Measurements from ENCODE around the gene IL17RE. TPM values are rescaled to one million over a fixed set of nuclear protein-coding genes. Genes with fewer than 3 reads are reported as not detected.

Gene IL17RE
- total RNA-seq, 4 donors from 2014 or later: 71.1 to 117 (median 81.1) TPM

- DNase-seq (ENCODE audit: low spot score in 2 of 2): no peak
- intact Hi-C loops (cut with DNase I; ENCODE audit: low total_unique reads): loop anchor here (10.0 kb wide), 1 partner anchor 63 kb away; no protein-coding TSS in a partner anchor
- TF ChIP-seq POLR2A (IDR thresholded peaks at IDR 0.05) (no peak), CTCF (IDR thresholded peaks at IDR 0.05) (no peak)
- no peak overlapping the region for H3K4me3 ChIP-seq (ENCODE audit: low read depth, poor library complexity, severe bottlenecking)
- WGBS, 2 donors: 48 to 49% methylated on average over 8 to 9 of the region's 10 CpGs
Measured at GRCh38 chr3:9917820-9918219, 15.2 kb downstream of the IL17RE start.

DNA sequence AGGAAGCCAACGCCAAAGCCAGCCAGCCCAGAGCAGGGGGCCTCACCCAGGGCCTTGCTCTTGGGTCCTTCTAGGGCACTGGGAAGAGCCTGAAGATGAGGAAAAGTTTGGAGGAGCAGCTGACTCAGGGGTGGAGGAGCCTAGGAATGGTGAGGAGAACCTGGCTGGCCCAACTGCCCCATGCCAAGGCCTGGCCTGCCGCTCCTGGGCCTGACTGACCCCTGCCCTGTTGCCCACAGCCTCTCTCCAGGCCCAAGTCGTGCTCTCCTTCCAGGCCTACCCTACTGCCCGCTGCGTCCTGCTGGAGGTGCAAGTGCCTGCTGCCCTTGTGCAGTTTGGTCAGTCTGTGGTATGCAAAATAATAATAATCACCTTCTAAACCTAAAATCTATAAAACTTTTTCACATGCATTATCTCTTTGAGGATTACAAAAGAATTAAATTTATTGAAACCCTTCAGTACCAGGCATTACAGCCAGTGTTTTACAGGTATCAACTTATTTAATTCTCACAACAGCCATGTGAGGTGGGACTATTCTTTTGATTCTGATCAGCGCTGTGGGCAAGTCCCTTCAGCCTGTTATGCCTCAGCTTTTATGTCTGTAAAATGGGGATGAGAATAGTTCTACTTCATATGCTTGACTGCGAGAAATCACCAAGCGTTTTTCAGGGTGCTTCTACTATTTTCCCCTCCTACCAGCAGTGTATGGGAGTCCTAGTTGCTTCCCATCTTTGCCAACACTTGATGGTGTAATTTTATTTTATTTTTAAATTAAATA lies 15.8 kb downstream of the IL17RE start:
- TF ChIP-seq POLR2A (IDR thresholded peaks at IDR 0.05) (no peak), CTCF (IDR thresholded peaks at IDR 0.05) (no peak)
- DNase-seq (ENCODE audit: low spot score in 2 of 2): no peak
- 91 to 93% methylated on average over 8 of the region's 8 CpGs for WGBS, 2 donors
- intact Hi-C loops (cut with DNase I; ENCODE audit: low total_unique reads): loop anchor here (10.0 kb wide), 1 partner anchor 64 kb away; no protein-coding TSS in a partner anchor
- H3K4me3 ChIP-seq (ENCODE audit: low read depth, poor library complexity, severe bottlenecking): no peak overlapping the region

GRCh38 chr3:9928158-9928557 lies 25.5 kb downstream of the IL17RE start:
- no peak for DNase-seq (ENCODE audit: low spot score in 2 of 2)
- 92 to 94% methylated on average over 10 to 18 of the region's 23 CpGs for WGBS, 2 donors
- intact Hi-C loops (cut with DNase I; ENCODE audit: low total_unique reads): no loop called here
- no peak overlapping the region for H3K4me3 ChIP-seq (ENCODE audit: low read depth, poor library complexity, severe bottlenecking)
- TF ChIP-seq CTCF (IDR thresholded peaks at IDR 0.05) (no peak), POLR2A (IDR thresholded peaks at IDR 0.05) (no peak)

GRCh38 chr3:9930804-9931418 lies 28.3 kb downstream of the IL17RE start:
- no peak for TF ChIP-seq CTCF (IDR thresholded peaks at IDR 0.05)
- TF ChIP-seq POLR2A (IDR thresholded peaks at IDR 0.05): no peak
- no peak overlapping the region for H3K4me3 ChIP-seq (ENCODE audit: low read depth, poor library complexity, severe bottlenecking)
- DNase-seq (ENCODE audit: low spot score in 2 of 2): no peak
- WGBS, 2 donors: 91% methylated on average over 4 of the region's 4 CpGs
- intact Hi-C loops (cut with DNase I; ENCODE audit: low total_unique reads): no loop called here

- intact Hi-C loops (cut with DNase I; ENCODE audit: low total_unique reads): no loop called here
- no peak for DNase-seq (ENCODE audit: low spot score in 2 of 2)
- TF ChIP-seq CTCF (IDR thresholded peaks at IDR 0.05) (no peak), POLR2A (IDR thresholded peaks at IDR 0.05) (no peak)
- WGBS, 2 donors: 1 to 3% methylated on average over 11 to 13 of the region's 13 CpGs
- no peak overlapping the region for H3K4me3 ChIP-seq (ENCODE audit: low read depth, poor library complexity, severe bottlenecking)
Measured at GRCh38 chr3:9932535-9932842, 29.8 kb downstream of the IL17RE start.

Data from lower leg skin (tissue), 4 donors.